Mucosa of rectum (tissue), 2 donors: ENCODE measurements around the gene CORO2A.

Experiments
- H3K27ac ChIP-seq, 2 donors: one replicate each; pipeline ENCODE4 v1.7.0; 2013; ENCODE audit warnings: inconsistent platforms in 2 of 2, low read depth in 2 of 2, low read length in 2 of 2
- H3K27me3 ChIP-seq, 2 donors: one replicate each; pipeline ENCODE4 v1.7.0; 2013; ENCODE audit warnings: low read length in 2 of 2; ENCODE audit not compliant: control insufficient read depth in 2 of 2, insufficient read depth in 2 of 2
- H3K36me3 ChIP-seq, 2 donors: one replicate each; pipeline ENCODE4 v1.7.0; 2013; ENCODE audit warnings: low read length in 2 of 2; ENCODE audit not compliant: control insufficient read depth in 2 of 2, insufficient read depth in 2 of 2
- H3K4me1 ChIP-seq, 2 donors: one replicate each; pipeline ENCODE4 v1.7.0; 2013; ENCODE audit warnings: low read length in 2 of 2, mild to moderate bottlenecking in 1 of 2; ENCODE audit not compliant: control insufficient read depth in 2 of 2, insufficient read depth in 2 of 2
- H3K4me3 ChIP-seq, 2 donors: one replicate each; pipeline ENCODE4 v1.7.0; 2013; ENCODE audit warnings: low read length in 2 of 2
- H3K9ac ChIP-seq, 2 donors: one replicate each; pipeline ENCODE4 v1.7.0; 2013; ENCODE audit warnings: low read length in 2 of 2, low read depth in 1 of 2, mild to moderate bottlenecking in 1 of 2
- H3K9me3 ChIP-seq, 2 donors: one replicate each; pipeline ENCODE4 v1.7.0; 2013; ENCODE audit warnings: low read length in 2 of 2; ENCODE audit not compliant: control insufficient read depth in 2 of 2
- donor health status: healthy.
- donor health status: Normal muscosa, but diverticular disease.

CORO2A gene

DNA sequence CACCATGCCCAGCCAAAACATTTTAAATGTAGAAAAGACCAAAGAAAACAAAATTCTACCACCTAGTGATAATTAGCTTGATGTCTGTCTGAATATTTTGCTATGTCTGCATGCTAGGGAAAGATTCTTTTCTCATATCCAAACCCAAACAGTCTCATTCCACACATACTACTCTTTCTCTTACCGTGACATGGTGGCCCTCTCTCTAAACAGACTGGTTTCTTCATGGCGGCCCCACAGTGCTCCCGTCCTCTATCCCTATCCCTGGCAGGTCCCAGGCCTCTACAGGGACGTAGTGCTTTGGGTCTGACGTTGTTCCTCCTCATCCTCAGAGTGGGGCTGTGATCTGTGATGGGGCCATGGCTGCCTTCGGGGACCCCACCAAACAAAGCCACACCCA is 8.1 kb downstream of the CORO2A start:
- H3K36me3 ChIP-seq: no peaks in the 10 kb centered on the region
- no peak overlapping the region for H3K4me3 ChIP-seq
- no peak overlapping the region for H3K27ac ChIP-seq
- H3K9me3 ChIP-seq: no peaks in the 10 kb centered on the region
- H3K4me1 ChIP-seq: peaks cover 4 to 7% of the 10 kb centered on the region in 2 donors
- H3K27me3 ChIP-seq: no peaks in the 10 kb centered on the region
- no peak overlapping the region for H3K9ac ChIP-seq

DNA sequence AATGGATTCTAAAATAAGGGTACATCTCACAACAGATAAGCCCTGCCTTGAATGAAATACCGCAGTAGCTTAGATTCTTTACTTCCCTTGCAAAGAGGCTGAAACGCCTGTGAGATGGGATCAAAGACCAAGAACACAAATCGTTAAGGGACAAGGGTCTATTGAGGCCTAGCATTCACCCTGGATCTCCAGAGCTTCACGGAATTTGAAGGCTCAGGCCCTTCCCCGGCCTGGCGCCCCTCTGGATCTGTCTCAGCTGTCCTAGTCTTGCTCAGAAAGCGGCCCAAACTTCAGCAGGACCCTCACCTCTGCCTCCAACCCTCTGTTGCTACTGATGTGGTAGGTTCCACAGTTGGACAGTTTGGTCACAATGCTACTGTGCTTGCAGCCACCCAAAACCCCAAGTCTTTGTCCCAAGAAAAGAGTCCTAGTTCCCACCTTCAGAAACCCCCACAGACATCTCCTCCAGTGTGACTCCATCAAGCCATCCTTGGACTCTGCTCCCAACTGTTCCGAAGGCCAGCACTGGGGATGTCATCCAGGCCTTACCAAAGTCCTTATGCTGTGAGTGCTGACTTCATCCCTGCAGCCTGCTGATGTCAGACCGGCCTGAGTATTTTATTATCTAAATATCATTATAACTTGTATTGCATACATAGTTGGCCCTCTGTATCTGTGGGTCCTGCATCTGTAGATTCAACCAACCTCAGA is 9.4 kb downstream of the CORO2A start:
- Histone ChIP-seq H3K36me3 (no peaks in the 10 kb centered on the region), H3K27me3 (no peaks in the 10 kb centered on the region), H3K4me1 (peaks cover 3 to 4% of the 10 kb centered on the region in 2 donors), H3K4me3 (no peak overlapping the region), H3K9me3 (no peaks in the 10 kb centered on the region), H3K9ac (no peak overlapping the region), H3K27ac (no peak overlapping the region)

- H3K36me3 ChIP-seq: no peaks in the 10 kb centered on the region
- H3K27me3 ChIP-seq: no peaks in the 10 kb centered on the region
- no peak overlapping the region for H3K9ac ChIP-seq
- no peaks in the 10 kb centered on the region for H3K9me3 ChIP-seq
- peaks cover 5% of the 10 kb centered on the region in 2 donors for H3K4me1 ChIP-seq
- H3K4me3 ChIP-seq: no peak overlapping the region
- no peak overlapping the region for H3K27ac ChIP-seq
Measured at GRCh38 chr9:98182069-98182820, 10.2 kb downstream of the CORO2A start.

- H3K9ac ChIP-seq: no peak overlapping the region
- no peaks in the 10 kb centered on the region for H3K36me3 ChIP-seq
- H3K4me3 ChIP-seq: no peak overlapping the region
- no peak overlapping the region for H3K27ac ChIP-seq
- H3K9me3 ChIP-seq: no peaks in the 10 kb centered on the region
- peaks cover 8% of the 10 kb centered on the region in 2 donors for H3K4me1 ChIP-seq
- no peaks in the 10 kb centered on the region for H3K27me3 ChIP-seq
Measured at GRCh38 chr9:98181746-98182068, 10.7 kb downstream of the CORO2A start.

DNA sequence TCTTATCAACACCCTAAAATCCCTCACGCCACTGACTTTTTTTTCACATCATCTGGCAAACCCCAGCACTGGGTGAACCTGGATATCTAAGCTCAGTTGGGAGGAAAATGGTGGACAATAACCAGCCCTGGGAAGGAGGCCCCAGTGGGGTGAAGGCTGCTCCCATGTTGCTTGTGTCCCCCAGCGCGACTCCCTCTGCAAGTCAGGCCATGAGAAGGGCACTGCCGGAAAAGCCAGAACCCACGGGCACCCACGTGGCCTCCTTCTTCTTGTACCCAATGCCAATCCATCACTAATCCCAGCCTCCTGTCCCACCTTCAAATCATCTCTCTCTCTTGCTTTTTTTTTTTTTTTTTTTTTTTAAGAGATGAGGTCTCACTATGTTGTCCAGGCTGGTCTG is 11.4 kb downstream of the CORO2A start:
- H3K9me3 ChIP-seq: no peaks in the 10 kb centered on the region
- H3K27me3 ChIP-seq: no peaks in the 10 kb centered on the region
- H3K27ac ChIP-seq: no peak overlapping the region
- H3K4me3 ChIP-seq: no peak overlapping the region
- H3K4me1 ChIP-seq: peaks cover 8 to 15% of the 10 kb centered on the region in 2 donors
- no peaks in the 10 kb centered on the region for H3K36me3 ChIP-seq
- H3K9ac ChIP-seq: no peak overlapping the region

- H3K27ac ChIP-seq: no peak overlapping the region
- no peaks in the 10 kb centered on the region for H3K27me3 ChIP-seq
- no peaks in the 10 kb centered on the region for H3K9me3 ChIP-seq
- H3K9ac ChIP-seq: no peak overlapping the region
- no peak overlapping the region for H3K4me3 ChIP-seq
- H3K36me3 ChIP-seq: no peaks in the 10 kb centered on the region
- H3K4me1 ChIP-seq: peaks cover 8 to 15% of the 10 kb centered on the region in 2 donors
Measured at GRCh38 chr9:98178874-98179850, 13.3 kb downstream of the CORO2A start.

DNA sequence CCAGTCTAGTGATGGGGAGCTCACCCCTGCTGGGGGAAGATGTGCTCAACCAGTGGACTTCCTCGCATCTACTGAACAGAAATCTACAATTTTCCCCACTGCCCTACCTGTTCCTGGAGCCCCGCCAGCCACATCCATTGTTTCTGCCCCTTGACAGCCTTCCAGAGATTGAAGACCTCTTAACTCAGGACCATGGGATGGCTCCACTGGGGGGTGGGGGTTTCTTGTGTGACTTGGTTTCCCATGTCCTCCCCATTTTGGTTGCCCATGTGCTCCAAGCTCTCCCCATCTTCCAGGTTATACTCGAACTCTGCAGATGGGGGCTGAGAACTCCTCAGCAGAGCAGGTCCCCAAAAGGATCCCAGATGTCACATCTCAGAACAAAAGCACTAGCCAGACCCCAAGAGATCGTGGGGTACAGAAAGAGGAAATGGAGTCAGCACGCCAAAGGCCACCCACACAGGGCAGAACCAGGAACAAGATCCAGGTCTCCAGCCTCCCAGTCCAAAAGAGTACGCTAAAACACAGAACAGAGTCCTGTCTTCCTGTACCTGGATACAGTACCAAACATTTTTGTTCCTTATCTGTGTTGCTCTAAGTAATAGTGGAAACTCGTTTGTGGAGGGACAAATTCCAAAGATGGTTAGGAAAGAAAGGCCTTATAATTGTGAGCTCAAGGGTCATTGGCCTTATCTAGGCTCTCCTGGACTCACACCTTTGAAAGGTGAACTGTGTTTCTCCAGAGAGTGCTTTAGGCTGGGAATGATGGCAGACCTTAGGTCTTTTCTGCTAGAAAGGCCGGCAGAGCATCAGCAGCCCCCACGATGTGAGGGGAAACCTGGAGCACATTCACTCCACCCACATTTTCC is 15.8 kb downstream of the CORO2A start:
- no peak overlapping the region for H3K9ac ChIP-seq
- H3K27me3 ChIP-seq: no peaks in the 10 kb centered on the region
- H3K4me1 ChIP-seq: peaks cover 11 to 15% of the 10 kb centered on the region in 2 donors
- H3K9me3 ChIP-seq: no peaks in the 10 kb centered on the region
- peak overlapping the region; percentile 23 to 59 for H3K27ac ChIP-seq
- H3K36me3 ChIP-seq: no peaks in the 10 kb centered on the region
- H3K4me3 ChIP-seq: no peak overlapping the region

DNA sequence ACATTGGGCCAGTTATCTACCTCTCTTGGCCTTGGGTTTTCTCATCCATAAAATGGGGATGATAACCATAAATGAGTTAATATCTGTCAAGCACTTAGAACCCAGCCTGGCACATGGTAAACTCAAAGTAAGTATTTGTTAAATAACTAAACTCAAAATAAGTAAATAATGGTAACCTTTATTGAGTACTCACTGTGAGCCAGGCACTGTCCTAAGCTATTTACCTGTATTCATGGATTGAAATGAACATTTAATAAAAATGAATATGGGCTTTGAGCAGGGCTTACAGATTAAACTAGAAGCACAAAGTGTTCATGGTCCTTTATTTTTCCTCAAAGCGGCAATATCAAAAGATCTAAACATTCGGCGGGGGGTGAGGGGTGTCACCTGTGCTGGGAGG is 16.7 kb downstream of the CORO2A start:
- no peak overlapping the region for H3K27ac ChIP-seq
- H3K36me3 ChIP-seq: no peaks in the 10 kb centered on the region
- no peak overlapping the region for H3K9ac ChIP-seq

GRCh38 chr9:98175028-98175569 is 17.3 kb downstream of the CORO2A start:
- H3K4me3 ChIP-seq: no peak overlapping the region
- no peak overlapping the region for H3K9ac ChIP-seq
- H3K27me3 ChIP-seq: no peaks in the 10 kb centered on the region
- H3K36me3 ChIP-seq: no peaks in the 10 kb centered on the region
- peaks cover 9 to 13% of the 10 kb centered on the region in 2 donors for H3K4me1 ChIP-seq
- no peak overlapping the region for H3K27ac ChIP-seq
- no peaks in the 10 kb centered on the region for H3K9me3 ChIP-seq

More for the DNA sequence above, 16.7 kb downstream of the CORO2A start:
- H3K27me3 ChIP-seq: no peaks in the 10 kb centered on the region
- no peak overlapping the region for H3K4me3 ChIP-seq
- H3K9me3 ChIP-seq: no peaks in the 10 kb centered on the region
- H3K4me1 ChIP-seq: peaks cover 11 to 13% of the 10 kb centered on the region in 2 donors
